Measurements from ENCODE around the gene PGM2.

DNA sequence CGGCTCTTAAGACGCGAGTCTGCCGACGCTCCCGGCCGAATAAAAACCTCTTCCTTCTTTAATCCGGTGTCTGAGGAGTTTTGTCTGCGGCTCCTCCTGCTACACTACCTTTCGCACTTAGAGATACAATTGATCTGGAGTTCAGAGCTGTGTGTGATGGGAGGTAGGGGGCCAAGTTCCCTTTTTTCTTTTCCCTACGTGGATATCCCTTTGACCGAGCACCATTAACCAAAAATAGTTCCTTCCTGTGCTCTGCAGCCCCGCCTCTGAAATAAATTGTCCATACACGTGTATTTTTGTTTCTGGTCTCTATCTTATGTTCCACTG, 555 bp upstream of the PGM2 start:
- TF ChIP-seq POLR2A (IDR thresholded peaks at IDR 0.05), result no peak
- TF ChIP-seq CTCF (IDR thresholded peaks at IDR 0.05), result no peak
